ENCODE data around the gene BTRC.
"Not testable (repeated sequence)": the region's sequence is repeated elsewhere in the genome, so short reads cannot be mapped to it uniquely, and the experiment has no call there.

BTRC gene

DNA sequence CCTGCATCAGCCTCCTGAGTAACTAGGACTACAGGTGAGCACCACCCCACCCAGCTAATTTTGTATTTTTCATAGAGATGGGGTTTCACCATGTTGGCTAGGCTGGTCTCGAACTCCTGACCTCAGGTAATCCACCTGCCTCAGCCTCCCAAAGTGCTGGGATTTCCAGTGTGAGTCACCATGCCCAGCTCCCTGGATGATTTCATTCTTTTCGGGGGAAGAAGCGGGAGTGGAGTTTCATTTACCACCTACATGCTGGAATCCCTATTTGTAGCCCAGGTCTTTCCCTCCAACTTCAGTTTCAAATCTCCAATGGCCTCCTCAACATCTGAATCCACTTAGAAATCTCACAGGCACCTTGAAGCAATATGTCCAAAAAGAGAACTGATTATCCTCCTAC is 2.9 kb upstream of the BTRC start:
- no peak for DNase-seq

DNA sequence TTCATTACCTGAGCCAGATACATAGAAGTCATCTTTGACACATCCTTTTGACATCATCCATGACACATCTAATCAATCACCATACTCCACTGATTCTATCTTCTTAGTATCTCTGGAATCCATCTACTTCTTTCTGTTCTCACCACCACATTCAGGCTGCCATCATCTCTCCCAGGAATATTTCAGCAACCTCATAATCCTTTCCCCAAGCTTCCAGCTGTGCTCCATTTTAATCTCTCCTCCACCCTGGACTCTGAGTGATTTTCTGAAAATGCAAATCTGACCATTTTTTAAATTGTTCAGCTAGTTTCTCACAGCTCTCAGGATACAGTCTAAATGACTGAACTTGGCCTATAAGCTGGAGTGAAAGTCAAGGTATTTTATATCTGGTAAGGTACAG is 2.5 kb upstream of the BTRC start:
- no peak for DNase-seq

DNA sequence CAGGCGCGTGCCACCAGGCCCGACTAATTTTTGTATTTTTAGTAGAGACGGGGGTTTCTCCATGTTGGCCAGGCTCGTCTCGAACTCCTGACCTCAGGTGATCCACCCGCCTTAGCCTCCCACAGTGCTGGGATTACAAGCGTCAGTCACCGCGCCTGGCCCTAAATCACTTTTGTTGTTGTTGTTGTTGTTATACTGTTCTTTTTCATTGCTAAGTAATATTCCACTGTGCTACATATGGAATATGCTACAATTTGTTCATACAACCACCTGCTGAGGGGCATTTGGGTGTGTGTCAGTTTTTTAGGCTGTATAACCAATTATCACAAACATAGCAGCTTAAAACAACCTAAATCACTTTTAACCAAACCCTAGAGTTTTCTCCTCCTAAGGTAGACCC is 1.1 kb upstream of the BTRC start:
- not testable (repeated sequence) for DNase-seq

DNA sequence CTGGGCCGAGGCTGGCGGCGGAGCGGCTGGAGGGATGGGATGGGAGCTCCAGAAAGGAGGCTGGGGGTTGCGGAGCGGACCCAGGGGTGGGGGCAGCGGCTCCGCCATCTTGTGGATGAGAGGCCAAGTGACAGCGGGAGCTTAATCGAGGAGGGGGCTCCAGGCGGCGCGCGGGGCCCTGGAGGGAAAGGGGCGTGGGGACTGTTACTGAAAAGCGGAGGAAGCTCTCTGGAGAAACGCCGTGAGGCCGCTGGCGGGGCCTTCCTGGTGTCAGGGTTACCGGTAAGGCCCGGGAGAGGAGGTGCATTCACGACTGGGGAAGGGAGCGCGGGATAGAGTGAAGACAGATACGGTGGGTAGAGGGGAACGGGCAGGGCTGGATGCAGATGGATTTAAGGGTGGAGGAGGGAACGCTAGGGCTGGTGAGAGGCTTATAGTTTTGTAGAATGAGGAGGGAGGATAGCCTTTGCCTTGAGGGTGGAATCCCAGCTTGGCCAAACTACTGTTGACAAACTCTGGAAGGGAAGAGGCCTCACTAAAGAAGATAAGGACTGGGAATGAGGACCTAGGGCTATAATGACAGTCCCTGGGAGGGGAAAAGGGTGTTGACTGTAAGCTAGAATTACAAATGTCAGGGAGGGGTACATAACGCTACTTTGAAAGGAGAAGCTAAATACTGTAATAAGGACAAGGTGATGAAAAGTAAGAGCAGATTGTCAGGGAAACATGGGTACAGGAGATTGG is 535 bp downstream of the BTRC start:
- DNase-seq = no peak

DNA sequence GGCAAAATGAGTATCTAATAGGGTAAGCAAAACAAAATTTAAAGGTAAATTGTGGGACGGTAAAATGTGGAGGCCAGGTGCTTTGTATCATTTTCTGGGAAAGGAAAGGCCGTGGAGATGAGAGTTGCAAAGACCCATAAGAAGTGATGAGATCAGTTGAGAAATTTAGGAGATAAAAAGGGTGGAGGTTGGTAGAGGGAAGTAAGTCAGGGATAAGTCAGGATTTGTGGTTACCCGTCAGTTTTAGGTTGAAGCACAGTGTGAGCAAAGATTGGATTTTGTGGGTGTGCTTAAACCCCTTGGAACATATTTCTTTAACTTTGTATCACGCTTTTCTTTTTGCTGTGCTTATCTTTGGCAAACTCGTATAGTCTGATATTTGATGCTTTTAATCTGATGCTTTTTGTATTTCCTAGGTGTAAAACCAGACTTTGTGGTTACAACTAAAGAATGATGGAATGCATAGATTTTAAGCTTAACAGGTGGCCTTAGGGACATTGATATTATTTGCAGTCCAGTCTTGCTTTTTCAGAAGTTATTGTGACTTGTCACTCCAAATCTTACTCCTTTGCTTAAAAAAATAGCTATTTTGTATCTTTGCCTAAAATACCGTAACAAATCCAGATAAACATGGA is 1.2 kb downstream of the BTRC start:
- no peak for DNase-seq

DNA sequence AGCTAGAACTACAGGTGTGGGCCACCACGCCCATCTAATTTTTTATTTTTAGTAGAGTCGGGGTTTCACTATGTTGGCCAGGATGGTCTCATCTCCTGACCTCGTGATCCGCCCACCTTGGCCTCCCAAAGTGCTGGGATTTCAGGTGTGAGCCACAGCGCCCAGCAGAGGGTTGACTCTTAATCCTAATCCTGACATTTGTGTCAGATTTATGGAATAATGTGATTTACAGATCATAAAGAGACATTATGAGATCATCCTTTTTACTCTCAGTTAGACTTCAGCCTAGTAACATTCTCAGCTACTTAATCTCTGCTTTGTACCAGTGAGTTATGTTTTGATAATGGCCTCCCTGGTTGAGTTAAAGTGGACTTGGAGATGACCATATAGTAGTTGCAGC is 2.2 kb downstream of the BTRC start:
- DNase-seq = no peak

DNA sequence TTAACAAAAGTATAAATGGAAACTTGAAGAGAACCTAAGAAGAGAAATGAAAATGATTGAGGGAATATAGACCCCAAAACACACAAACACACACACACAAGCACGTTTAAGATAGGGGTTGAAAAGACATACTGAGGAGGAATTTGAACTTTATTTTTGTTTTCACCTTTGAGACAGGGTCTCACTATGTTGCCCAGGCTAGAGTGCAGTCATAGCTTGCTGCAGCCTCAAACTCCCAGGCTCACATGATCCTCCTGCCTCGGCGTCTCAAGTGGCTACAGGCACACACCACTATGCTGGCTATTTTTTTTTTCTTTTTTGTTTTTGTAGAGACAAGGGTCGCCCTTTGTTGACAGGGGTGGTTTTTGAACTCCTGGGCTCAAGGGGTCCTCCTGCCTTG is 4.0 kb downstream of the BTRC start:
- no peak for DNase-seq

DNA sequence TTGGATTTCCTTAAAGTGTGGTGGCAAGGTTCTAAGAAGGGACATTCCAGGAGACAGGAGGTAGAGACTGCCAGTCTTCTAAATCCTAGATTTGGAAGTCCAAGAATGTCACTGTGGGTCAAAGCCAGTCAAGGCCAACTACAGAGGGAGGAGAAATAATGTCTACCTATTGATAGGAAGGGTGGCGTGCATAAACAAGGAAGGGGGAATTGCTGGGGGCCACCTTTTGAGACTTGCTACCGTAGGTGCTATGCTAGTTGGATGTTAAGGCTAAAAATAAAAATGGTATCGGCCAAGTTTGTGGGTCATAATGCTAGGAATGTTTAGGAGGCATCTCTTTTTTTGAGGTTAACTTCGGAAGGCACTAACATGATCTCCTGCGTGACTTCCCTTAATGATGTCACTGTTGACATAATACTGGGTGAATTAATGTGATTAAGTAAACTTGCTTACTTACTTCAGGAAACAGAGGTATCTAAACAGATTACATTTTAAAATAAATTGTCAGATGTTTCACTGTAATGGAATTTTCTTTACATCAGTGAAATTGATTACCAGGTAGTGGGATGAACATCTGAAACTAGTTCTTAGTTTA is 4.8 kb downstream of the BTRC start:
- DNase-seq = no peak

DNA sequence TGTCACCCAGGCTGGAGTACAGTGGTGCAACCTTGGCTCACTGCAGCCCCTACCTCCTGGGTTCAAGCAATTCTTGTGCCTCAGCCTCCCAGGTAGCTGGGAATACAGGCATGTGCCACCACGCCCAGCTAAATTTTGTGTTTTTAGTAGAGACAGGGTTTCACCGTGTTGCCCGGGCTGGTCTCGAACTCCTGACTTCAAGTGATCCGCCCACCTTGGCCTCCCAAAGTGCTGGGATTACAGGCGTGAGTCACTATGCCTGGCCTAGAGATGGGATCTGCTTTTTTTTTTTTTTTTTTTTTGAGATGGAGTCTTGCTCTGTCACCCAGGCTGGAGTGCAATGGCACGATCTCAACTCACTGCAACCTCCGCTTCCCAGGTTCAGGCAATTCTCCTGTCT is 6.1 kb downstream of the BTRC start:
- not testable (repeated sequence) for DNase-seq

DNA sequence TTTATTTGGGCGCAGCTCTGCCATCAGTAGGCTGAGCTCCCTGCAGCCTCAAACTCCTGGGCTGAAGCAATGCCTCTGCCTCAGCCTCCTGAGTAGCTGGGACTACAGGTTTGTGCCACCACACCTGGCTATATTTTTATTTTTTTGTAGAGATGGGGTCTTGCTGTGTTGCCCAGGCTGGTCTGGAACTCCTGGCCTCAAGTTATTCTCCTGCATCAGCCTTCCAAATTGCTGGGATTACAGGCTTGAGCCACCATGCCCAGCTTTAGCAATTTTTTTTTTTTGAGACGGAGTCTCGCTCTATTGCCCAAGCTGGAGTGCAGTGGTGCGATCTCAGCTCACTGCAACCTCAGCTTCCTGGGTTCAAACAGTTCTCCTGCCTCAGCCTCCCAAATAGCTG is 6.9 kb downstream of the BTRC start:
- DNase-seq = not testable (repeated sequence)

DNA sequence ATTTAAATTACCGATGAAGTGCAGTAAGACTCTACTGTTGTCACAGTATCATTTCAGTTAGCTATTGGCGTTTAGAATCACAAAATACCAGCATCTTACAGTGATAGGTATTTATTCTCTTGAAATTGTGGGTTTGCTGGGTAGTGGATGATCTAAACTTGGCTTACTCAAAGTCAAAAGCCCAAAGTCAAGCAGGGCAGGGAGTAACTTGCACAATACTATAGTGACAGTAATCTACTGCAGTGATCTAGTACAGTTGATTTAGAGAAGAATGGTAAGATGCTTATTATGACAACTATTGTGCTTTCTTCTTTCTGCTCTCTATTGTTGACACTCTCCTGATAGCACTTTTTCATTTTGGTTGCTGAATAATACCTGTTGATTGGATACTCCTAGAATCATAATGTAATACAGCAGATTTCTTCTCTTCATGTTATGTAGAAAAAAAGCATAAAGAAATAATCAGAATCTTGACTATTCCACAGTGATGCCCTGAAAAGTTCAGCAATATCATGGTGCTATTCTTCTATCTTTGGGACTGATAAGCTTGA is 10.0 kb downstream of the BTRC start:
- no peak for DNase-seq

DNA sequence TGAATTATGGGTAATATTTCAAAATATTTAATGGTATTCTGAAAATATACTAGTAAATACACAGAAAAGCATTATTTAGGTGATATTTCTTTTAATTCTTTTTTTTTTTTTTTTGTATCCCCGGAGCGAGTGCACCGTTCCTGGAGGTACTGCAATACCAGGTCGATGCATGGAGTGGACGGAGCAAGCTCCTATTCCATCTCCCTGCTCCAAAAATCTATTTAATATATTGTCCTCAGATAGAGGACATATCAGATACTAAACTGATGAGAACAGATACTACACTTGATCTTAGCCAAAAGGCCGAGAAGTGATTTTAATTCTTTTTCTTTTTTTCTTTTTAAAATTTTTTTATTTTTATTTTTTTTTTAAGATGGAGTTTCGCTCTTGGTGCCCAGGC is 10.8 kb downstream of the BTRC start:
- DNase-seq = no peak

DNA sequence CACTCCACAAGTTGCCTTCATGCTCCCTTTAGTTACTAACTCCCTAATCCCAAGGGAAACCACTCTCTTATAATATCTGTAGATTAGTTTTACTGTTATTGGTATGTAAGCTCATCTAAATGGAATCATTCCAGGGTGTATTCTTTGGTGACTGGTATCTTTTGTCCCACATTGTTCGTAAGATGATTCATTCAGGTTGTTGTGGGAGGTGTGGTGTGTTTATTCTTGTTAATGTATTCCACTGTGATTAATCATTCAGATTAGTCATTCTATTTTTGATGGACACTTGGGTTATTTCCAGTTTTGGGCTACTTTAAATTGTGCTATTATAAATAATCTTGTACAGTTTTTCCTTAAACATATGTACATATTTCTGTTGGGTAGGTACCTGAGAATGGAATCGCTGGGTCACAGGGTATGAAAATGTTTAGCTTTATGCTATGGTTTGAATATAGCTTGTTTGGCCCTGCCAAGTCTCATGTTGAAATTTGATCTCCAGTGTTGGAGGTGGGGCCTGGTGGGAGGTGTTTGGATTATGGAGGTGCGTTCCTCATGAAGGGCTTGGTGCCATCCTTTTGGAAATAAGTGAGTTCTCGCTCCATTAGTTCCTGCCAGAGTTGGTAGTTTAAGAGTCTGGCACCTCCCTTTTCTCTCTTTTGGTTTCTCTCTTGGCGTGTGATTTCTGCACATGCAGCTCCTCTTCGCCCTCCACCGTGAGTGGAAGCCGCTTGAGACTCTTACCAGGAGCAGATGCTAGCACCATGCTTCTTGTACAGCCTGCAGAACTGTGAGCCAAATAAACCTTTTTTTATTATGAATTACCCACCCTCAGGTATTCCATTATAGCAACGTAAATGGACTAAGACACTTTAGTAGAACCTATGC is 13.8 kb downstream of the BTRC start:
- no peak for DNase-seq

DNA sequence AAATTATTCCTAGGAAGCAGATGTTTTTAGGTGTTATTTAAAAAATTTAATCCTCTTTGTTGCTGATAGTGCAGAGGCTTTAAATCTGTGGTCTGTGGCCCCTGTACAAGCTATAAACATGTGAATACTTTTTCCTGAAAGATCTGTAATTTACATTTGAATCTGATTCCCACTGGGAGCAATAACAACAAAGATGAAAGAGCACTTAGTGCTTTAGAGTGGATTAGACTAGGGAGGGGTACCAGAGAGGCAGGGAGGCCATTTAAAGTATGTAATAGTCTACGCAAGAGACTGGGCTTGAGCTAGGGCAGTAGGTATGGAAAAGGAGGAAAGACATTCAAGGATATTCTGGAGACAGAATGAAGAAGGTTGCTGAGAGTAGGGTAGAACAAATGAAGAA is 19.1 kb downstream of the BTRC start:
- no peak for DNase-seq

DNA sequence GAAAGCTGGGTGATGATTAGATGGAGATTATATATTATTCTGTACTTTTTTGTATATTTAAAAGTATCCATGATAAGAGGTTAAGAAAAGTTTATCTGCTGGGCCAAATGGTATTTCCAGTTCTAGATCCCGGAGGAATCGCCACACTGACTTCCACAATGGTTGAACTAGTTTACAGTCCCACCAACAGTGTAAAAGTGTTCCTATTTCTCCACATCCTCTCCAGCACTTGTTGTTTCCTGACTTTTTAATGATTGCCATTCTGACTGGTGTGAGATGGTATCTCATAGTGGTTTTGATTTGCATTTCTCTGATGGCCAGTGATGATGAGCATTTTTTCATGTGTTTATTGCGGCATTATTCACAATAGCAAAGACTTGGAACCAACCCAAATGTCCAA is 20.0 kb downstream of the BTRC start:
- DNase-seq = not testable (repeated sequence)

DNA sequence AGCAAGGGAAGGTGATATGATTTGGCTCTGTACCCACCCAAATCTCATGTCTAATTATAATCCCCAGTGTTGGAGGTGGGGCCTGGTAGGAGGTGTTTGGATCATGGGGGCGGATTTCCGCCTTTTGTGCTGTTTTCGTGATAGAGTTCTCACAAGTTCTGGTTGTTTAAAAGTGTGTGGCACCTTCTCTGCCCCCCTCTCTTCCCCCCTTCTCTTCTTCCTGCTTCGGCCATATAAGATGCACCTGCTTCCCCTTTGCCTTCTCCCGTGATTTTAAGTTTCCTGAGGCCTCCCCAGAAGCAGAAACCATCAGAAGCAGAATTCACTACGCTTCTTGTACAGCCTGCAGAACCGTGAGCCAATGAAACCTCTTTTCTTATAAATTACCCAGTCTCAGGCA is 21.1 kb downstream of the BTRC start:
- DNase-seq = no peak

DNA sequence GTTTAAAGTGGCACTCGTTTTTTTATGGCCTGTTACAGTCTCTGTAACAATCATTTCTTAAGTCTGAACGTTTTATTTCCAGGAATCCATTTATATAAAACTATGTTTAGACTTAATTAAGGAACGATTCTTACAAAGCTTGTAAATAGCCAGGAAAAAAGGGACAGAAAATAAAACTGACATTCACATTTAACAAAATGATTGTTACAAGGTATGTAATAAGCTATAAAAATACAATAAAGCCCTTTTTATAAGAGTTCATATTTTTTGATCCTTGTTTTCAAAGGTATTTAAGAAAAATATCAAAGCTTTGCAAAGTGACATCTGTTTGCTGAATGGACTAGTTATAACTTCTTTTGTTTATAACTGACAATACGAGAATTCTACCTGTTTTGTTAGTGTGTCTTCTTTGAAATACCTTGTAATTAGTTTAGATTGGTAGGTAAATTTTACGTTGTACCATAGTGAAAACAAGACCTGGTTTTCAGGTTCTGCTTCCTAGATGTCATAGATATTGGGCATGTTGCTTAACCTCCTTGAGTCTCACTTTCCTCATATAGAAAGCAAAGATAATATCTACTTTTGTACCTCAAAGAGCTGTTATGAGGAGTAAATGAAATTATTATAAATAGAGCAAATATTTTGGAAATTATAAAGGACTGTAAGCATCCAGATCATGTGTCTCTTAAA is 25.8 kb downstream of the BTRC start:
- DNase-seq = no peak

DNA sequence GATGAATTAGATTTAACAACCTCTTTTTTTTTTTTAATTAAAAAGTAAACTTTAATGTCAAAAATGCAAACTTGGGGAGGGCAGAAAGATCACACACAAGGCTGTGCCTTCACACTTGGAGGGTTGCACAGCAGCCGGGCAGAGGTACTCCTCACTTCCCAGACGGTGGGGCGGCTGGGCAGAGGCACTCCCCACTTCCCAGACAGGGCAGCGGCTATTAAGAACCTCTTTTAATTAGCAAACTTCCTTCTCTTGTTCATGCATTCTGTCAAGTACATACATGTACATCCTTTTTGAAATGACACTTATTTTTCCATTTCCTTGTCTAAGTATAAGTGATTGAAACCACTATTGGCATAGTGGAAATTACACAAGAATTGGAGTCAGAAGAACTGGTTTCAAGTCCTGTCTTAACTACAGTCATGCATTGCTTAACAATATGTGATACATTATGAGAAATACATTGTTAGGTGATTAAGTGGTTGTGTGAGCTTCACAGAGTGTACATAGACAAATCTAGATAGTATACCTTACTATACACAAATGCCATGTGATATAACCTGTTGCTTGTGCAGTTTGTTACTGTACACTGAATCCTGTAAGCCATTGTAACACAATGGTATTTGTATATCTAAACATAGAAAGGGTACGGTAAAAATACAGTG is 26.5 kb downstream of the BTRC start:
- no peak for DNase-seq

DNA sequence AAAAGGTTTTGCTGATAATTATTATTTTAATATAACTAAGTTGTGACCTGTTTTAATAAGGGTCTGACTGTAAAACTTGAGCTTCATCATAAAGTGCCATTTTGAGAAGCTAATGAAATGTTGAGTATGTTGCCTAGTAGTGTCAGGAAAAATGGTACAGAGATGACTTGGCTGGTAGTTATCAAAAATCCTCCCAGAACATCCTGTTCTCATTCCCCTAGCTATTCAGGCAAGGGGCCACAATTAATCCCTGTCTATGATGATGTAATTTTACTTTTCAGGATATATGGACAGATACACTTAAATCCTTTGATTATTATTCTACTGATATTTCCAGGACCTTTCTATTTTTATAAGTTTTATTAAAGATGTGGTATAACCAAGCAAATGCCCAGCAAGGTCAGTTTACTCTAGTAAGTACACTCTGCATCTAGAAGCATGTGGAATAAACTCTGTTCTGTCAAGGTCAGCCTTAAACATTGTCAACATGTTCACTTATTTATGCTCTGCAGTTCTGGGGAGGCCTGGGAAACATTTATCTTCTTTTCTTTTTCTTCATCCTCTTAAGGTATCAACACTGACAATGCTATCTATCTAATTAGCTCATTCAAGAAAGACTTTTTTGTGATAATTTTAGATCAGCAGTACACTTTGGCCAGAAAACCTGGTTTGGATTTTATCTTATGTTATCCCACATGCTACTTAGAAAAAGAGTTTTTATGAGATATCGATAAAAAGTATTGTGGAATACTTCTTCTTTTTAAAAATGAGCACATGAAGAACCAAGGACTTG is 32.1 kb downstream of the BTRC start:
- DNase-seq = no peak

DNA sequence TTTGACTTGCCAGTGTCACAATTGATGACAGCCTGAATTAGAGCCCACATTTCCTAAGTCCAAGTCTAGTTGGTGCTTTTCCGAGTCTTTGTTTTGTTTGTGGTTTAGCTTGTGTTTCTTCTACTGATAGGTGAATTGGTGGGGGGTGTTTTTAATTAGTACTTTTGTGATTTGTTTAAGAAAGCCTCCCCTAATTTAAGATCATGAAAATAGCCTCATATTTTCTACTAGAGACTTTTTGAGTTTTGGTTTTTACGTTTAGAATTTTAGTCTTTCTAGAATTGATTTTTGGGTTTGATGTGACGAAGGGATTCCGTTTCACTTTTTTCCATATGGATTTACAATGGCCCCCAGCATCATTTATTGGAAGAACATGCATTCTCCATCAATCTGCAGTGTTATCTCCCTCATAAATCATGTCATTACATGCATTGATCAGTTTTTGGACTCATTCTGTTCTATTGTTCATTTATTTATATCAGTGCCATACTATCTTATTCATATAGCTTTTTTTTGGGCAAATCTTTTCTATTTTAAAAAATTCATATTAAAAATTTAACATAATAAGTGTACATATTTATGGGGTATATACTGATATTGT is 32.8 kb downstream of the BTRC start:
- DNase-seq = no peak
